NCI-H345 treated with DMSO at 0.1 percent for 48 hours (cell line): Measurements from ENCODE around the gene SMAD7.

ENCODE experiments used
- DNase-seq: peaks from one replicate; lab custom pipeline; 2025; ENCODE audit not compliant: unreplicated experiment; lab: John Stamatoyannopoulos, UW

The SMAD7 gene

DNA sequence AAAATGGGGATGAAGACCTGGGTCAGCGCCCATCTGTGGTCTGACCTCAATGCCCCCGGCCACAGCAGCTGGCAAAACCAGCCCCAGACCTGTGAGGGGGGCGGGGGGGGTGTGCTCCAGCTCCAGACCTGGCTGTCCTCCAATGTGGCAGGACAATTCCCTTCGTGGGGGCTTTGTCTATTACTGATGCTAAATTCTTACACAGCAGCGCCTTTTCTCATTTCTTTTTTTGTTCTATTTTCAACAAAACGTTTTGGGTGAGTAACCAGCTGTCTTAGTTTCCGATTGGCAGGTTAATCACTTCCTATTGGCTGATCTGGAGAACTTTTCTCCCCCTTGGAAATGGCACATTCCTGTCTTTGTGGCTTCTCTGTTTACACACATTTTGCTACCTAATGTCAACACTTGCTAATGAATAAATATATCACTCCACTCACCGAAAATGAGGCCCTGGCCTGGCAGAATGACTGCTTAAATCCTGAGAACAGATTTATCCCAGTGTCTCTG lies 4.4 kb downstream of the SMAD7 start:
- peak; percentile 25 for DNase-seq

DNA sequence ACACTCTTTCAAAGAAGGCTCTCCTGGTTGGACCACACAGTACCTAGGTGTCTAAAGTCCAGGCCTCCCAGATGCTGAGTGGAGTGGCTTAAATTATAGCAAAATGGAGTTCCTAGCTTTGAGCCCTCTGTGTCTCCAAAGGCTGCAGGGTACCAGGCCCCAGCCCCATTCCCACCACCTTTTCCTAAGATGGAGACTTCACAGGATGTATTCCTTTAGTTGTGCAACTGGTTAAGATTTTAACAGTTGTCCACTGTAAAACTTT lies 4.9 kb downstream of the SMAD7 start:
- DNase-seq, result no peak

DNA sequence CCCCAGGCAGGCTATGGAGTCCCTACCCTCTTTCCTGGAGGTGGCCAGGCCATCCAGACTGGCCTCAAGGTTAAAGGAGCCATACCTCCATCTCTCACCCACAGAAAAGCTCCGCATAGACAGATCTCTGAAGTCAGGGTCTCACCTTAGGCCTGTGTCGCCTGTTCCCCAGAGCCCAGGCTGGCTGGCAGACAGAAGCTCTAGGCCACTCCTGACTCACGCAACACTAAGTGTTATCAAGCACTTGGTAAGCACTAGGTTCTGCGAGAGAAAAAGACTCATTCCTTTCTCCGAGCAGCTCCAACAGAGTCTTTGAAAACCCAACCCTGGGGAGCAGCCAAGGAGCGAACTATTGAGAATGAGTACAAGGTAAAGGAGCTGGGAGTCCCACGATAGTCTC lies 6.1 kb downstream of the SMAD7 start:
- no peak for DNase-seq

DNA sequence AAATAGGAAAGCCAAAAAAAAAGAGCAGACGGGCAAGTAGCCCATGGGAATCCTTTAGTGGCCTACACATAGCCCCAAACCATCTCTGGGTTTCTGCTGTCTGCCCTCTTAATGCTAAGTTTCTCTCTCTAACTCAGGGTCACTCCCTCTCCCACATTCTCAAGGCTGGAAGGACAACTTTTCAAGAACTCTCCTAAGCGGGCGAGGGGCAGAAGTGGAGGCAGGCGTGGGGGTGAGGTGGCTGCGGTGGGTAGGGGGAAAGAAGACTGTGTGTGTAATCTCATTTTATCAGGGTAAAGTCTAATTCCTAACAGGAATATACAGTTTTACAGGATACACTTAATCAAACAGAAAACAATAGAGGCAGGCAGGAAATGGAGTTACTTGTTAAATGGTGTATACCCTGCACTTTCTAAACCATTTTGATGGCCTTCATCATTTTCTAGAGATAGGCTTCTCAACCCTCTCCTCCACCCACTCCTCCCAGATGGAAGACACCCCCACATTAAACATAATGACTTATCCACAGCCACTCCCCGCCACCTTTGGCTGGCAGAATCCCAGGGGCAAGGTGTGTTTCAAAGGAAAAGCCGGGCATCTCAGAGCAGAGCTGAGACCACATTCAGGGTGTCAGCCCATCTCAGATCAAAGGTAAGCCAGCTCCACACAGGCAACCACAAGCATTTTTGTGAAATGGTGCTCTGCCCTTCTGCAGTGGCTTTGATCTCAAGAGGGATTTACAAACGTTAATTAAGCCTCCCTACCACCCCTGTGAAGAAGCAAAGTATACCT lies 6.8 kb downstream of the SMAD7 start:
- DNase-seq, result no peak

DNA sequence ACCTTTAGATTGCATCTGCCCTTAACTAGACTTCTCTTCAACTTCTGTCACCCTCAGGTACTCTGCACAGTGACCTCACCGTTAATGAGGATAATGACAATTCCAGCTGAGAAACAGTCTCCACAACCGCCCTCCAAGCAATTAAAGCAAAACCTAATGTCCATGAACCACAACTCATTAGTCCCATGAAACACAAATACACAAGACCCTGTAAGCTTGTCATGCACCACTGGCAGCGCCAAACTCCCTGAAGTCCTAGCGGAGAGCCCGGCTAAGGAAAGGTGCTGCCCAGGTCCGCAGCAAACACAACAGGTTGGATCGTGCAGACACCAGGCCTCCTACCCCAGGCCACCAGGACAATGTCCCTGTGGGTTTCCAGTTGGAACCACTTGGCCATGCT lies 7.4 kb downstream of the SMAD7 start:
- no peak for DNase-seq

DNA sequence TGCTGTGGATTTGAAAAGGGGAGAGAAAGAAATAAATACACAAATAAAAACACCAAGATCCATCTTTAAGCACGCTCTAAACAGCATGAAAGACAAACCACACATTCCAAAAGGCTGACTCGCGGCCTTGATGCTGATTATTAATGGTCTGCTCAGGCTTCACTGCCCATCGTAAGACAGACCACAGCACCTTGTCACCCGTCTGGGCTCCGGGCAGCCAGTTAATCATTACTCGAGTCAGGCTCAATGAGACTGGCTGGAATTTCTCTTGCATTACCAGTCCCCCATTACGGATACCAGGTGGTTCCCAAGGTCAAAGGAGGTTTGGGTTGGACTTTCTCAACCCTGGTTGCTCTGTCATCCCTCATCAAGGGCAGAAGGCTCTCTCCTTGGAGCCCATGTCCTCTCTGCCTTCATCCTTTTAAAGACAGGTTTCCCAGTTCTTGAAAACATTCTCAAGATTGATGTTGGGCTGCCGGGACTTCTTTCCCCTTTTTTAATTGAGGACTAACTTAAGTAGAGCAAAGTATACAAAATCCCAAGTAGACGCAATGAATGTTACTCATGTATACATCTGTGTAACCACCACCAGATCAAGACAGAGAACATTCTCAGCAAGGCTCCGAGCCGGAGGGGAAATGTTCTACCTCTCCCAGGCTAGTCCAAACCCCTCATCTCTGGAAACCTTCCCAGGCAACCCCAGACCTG lies 8.1 kb downstream of the SMAD7 start:
- no peak for DNase-seq

DNA sequence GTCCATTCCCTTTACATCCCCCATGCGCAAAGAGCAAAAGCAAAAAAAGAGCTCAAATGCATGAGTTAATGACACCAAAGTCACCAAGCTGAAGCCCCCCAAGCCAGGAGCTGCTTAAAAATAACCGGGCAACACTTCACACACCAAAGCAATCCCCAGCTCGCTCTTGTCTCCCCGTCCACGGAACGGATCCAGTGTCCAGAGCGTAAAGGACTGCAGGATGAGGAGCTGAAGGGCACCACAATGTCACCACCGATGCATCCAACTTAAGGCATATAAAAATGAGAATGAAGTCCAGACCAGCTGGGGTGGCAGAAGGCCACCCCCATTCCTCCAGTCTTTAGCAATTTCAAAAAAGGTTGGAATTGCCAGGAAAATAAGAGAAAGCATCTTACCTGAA lies 8.7 kb downstream of the SMAD7 start:
- no peak for DNase-seq

DNA sequence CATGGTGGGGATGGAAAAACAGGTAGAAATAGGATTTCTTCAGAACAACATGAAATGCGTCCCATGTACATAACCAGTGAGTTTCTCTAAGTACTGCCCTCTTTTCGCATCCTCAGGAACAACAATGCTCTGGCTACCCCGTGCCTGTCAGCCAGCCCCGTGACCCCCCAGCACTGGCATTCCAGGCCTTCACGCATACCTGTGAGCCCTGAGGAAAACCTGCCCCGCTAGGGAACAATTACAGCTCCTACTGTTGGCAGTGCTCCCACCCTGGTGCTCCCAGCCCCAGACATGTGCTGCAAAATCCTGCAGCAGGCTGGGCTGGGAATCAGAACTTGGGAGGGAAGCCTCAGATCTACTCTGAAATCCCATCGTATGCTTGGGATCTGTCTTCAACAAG lies 9.1 kb downstream of the SMAD7 start:
- no peak for DNase-seq

DNA sequence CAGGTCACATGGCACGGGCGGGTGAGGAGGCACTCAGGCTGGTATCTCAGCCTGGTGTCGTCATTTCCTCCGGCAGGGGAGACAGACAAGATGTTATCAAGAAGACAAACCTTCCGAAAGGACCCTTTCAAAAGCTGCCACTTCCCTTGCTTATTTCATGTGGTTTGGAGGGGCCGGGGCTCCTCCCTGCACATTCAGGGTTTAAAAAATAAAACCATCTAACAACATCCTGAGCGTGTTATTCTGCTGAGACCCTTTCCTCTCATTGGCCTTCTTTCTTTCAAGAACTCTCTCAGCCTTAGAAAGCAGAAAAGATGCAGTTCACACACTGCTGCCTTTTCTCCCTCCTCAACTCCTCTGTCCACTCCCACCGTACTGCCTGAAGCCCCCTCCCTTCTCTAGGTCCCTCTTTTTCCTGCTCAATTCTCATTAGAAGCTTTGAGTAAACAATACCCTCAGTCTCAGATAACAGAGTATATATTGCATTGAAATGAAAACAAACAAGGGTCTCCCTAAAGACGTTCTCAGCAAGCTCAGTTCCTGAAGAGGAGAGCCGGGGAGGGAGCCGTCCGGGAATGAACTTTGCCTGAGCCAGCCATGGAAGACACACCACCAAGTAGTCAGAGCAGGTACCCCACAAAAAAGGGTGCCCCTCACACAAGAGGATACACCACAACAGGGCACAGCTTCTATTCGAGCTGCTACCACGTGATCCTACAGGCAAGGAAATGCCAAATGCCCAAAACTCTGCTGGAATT lies 9.7 kb downstream of the SMAD7 start:
- DNase-seq, result no peak

DNA sequence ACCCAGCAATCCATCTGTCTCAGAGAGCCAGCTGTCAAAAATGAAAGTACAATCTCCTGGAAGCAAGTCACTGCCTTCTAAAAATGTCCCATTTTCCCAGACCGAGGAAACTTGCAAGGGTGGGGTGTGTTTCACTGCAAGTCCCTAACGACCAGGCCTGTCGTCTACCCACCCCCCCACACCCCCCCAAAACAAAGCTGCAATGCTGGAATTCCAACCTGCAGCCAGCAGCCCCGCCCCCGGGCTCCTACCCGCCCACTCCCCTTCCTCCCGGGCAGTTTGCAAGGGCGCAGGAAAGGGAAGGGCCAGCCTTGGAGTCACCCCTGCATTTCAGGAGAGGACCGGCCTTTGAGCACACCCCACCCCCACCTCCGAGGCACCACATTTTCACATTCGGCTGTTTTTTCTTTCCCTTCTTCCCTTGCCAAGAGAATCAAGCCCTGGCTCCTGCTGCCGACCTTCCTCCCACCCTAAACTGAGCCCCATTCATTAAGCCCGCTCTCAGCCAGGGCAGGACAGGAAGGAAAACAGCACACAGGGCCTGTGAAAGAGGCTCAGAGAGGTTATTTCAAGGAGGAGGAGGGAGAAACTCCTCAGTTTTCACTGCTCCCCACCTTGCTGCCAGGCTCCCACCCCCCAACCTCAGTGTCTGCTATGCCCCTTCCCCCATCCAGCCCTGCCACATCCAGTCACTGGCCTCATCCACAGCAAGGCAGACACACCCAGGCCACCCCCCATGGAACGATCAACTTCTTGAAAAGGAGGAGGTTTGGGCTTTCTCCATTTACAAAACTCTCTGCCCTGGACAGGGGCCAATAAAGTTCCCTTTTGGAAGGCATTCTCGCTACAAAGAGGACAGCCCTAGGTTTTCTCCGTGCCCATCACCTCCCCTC lies 11.3 kb downstream of the SMAD7 start:
- no peak for DNase-seq

DNA sequence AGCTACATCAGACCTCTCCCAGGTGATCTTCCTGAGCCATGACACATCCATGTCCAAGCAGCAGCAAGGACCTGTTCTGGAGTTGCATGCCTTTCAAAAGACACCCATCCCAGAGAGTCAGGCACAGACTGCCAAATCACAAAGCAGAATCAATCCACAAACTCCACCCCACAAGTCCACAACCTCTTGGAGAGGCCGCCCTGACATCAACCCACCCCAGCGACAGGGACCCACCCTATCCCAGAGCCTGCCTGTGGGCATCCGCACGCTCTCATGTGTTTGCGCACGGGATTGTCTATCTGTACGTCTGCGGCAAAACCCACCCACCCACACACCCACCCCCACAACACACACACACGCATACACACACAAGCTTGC lies 11.9 kb downstream of the SMAD7 start:
- DNase-seq, result no peak

DNA sequence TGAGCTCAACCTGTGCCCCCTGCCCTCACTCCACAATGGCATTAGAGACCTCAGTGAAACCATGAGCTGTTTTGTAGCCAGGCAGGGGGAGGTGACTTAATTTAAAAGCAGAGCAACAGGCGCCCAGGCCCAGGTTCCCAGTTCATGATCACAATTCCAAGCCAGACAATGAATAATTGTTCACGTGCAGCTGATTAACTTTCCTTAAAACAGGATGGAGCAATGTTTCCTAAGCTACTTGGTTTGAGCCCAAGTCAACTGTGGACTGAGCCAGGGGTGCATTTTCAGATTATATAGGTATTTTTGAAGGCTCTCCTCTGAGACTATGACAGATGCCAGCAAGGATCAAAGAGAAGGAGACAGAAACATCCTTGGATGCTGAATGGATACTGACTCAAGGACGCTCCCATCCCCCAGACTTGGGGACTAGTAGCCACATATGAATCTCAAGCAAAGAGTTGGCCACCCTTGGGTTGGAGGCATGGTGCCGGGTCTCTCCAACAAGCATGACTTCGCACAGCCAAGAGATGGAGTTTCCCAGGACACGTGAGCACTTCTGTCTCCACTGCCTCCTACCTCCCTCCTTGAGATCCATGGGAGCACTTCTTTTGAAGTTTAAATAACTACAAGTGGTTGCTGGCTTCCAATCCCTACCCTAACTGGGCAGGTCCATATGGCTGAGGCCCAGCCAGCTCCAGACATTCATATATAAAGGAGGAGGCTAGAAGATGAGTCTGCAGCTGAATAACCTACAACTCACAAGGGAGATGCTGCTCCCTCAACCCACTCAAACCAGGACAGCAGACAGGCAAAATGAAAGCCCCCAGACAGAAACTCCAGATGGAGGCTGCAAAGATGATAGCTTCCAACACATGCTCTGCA lies 12.7 kb downstream of the SMAD7 start:
- DNase-seq, result no peak

DNA sequence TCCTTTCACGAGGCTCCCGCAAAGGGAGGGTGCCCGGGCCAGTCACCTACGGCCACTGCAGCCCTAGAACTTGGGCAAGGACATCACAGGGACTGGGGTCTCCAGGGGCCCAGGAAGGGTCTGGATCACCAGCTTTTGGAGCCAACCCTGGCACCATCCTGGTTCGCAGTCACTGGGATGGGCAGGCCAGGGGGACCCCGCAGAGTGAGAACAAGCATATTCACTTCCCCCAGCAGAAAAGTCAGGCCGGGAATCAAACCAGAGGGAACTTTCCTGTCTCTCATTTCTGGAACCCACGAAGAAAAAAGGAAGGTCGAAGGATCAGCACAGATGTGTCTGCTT lies 15.4 kb downstream of the SMAD7 start:
- no peak for DNase-seq

DNA sequence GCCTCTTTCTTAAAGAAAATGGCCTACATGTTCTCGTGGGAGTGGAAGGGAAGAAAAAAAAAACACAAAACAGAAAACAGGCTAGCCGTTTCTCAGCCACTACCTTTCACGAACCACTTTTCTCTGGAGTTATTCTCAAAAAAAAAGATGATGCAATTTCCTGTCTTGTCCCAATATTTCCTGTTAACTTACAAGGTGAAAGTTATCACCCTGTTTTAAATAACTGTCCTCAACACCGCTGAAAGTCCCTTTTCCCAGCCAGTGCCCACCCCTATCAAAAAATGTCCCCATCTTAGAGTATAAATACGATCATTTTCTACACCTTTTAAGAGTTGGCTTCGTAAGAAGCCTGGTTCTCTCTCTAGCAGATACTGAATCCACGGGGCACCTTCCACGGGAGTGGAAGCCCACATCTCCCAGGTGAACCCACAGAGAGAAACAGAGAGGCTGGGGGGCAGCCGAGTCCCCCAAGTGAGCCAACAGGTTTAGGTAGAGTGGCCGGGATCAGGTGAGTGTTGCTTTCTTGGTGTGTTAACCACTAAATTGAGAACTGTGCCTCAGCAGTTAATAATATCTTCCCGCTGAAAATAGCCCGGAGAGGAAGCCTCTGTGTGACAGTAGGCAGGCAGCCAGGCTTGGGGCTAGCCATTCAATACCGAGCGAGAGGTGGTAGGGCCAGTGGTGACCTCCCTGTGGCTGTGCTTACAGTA lies 15.9 kb downstream of the SMAD7 start:
- no peak for DNase-seq

DNA sequence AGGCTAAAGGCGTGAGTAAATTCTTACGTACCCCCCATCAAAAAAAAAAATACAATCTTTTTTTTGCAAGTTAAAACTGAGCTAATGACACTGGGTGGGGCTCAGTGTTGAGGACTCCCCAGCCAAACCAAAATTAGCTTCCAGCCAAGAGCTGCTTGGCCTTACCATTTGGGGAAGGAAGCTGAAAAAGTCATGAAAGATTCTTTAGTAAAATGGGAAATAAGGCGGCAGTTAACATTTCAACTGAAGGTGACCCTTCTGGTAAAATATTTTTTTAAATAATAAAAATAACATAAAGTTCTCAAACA lies 16.4 kb downstream of the SMAD7 start:
- DNase-seq, result no peak

DNA sequence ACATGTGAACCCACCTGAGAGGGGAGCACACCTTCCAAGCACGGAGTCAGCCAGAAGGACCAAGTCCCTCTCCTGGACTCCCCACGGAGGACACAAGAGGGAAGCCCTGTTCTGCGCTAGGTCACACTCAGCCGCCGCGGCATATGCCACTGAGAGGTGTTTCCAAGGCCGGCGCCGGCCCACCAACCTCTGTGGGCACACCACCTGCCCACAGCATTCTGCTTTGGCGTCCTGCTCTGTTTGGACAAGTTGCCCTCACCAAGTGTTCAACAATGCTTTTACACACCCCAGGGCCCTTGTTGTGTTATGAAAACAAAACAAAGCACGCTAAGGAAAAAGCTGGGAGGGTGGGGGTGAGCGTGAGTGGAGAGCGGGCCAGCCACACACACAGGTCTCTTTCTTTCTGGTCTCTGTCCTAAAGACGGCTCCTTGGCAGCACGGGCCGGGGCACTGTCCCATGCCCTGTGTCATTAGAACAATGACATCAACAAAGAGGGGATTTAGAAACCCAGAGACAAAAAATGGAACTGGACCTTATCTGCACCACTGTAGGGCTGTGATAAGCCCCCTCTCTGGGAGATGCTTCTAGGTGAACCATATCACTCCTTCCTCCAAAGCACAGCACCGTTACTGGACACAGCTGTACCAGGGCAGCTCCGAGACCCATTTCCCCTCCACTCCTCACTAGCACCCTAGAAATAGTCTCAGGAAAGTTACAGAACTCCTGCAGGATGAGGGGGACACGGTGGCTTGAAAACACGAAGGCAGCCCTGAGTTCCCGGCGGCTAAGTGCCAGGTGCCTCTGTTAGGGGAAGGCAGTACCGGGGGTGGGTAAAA lies 17.0 kb downstream of the SMAD7 start:
- DNase-seq, result no peak

DNA sequence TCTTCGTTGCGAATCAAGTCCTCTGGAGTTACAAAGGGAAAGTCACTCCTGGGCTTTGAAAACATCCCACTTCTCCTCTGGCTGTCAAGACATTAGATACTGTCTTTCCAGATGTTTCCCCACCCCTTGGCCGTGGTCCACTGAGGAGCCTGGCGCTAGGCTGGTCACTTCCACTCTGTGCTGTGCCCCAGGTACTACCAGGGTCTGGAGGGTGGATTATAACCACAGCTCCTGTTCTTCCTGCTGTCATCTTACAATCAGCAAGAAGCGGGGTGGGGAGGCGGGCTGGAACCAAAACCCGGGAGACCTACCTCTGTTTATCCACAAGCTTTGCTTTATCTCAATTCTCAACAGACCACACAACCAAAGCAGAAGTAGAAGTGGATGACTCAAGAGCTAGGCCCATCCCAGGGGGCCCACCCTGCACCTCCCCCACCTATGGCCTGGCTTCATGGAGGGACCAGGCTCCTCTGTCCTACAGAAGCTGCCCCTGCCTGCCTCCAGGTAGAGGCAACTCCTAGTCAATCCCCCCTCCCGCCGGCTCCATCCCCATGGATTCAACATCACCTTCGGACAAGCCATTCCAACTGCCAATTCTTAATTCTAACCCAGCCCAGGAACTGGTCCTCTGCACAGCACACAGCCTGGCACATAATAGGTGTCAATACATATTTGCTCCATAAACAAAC lies 17.8 kb downstream of the SMAD7 start:
- DNase-seq, result no peak

DNA sequence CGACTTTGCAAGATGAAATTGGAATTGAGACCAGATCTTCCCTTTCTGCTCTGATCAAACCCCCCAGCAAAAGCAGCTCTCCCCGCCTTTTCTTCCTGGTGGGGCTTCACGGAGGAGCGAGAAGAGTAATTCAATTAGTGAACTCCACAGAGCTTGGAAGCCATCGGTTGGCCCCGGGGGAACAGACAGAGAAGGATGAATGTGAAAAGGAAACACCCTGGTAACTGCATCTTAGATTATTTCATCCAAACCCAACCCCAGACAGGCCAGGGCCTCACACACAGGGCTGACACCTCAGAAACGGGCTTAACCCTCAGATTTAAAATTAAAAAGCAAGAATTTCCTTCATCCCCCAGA lies 18.3 kb downstream of the SMAD7 start:
- DNase-seq, result no peak
